ENCODE measurements around the gene FOXK2. TPM values are rescaled to one million over a fixed set of nuclear protein-coding genes. Genes with fewer than 3 reads are reported as not detected.
A peak's percentile ranks its signal among the peaks of the same experiment; 100 is the strongest.

Gene FOXK2
- total RNA-seq, 4 donors from 2014 or later = 27.0 to 51.6 (median 45.3) TPM

DNA sequence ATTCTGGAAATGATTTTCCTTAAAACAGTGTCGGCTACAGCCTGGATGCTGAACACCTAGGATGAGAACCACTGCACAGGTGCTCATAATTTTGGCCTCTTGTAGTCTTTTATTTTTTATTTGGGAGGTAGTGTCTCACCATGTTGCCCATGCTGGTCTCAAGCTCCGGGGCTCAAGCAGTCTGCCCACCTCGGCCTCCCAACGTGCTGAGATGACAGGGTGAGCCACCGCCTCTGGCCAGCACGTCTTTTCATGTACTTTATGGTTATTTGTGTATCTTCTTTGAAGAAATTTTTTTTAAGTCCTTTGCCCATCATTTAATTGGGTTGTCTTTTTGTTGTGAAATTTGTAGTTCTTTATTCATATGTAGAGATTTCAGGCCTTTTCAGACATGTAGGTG is 70.7 kb downstream of the FOXK2 start:
- DNase-seq (ENCODE audit: extremely low spot score) = no peak
- intact Hi-C loops (cut with DNase I) = loop anchor here (5.0 kb wide), 1 partner anchor 57 kb away; the partner anchor contains the start of gene WDR45B
- Histone ChIP-seq H3K36me3 (peaks cover 10 to 35% (median 30%) of the 10 kb centered on the region in 4 donors), H3K27me3 (no peaks in the 10 kb centered on the region), H3K4me3 (no peak overlapping the region), H3K9me3 (no peaks in the 10 kb centered on the region), H3K4me1 (peaks cover 36 to 52% (median 45%) of the 10 kb centered on the region in 4 donors), H3K27ac (replicated peaks in 1 of 4) (peak overlapping the region; percentile 13 to 57 (median 31))
- TF ChIP-seq POLR2A (IDR thresholded peaks at IDR 0.05; ENCODE audit: low read depth) = no peak
- TF ChIP-seq, protein P1, sequence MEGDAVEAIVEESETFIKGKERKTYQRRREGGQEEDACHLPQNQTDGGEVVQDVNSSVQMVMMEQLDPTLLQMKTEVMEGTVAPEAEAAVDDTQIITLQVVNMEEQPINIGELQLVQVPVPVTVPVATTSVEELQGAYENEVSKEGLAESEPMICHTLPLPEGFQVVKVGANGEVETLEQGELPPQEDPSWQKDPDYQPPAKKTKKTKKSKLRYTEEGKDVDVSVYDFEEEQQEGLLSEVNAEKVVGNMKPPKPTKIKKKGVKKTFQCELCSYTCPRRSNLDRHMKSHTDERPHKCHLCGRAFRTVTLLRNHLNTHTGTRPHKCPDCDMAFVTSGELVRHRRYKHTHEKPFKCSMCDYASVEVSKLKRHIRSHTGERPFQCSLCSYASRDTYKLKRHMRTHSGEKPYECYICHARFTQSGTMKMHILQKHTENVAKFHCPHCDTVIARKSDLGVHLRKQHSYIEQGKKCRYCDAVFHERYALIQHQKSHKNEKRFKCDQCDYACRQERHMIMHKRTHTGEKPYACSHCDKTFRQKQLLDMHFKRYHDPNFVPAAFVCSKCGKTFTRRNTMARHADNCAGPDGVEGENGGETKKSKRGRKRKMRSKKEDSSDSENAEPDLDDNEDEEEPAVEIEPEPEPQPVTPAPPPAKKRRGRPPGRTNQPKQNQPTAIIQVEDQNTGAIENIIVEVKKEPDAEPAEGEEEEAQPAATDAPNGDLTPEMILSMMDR (IDR thresholded peaks at IDR 0.05) = no peak
- TF ChIP-seq EP300 (IDR thresholded peaks at IDR 0.05) = no peak
- WGBS = 85% methylated on average over 6 of the region's 6 CpGs

DNA sequence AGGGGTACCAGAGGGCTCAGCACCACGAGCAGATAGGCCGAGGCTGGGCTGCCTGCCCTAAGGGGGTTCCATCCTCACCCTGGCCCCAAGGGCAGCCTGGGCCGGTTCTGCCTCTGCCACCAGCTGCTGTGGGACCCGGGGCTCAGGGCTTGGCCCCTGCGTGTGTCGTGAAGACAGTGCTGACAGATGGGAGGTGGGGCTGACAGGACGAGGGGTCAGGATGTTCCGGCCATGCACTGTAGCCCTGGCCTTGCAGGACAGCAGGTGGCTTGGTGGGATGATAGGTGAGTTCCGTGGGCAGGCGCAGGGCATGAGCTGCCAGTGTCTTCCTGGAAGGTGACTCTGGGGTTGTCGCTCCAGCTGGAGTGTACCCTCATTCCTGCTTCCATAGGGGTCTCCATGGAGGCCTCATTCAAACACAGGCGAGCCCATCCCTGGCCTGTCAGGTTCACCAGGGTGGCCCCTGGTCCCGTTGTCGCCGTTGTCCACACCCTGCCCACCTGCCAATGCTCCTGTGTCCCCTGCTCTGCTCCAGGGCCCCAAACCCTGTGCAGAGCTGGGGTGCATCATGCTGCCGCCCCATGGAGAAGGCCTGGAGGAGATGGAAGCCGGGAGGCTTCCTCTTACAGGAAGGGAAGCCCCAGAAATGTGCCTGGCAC is 71.5 kb downstream of the FOXK2 start:
- no peak for TF ChIP-seq EP300 (IDR thresholded peaks at IDR 0.05)
- TF ChIP-seq, protein P1 (IDR thresholded peaks at IDR 0.05) = no peak
- no peak for TF ChIP-seq POLR2AphosphoS5 (IDR thresholded peaks at IDR 0.05)
- TF ChIP-seq POLR2A (IDR thresholded peaks at IDR 0.05; ENCODE audit: low read depth) = no peak
- peaks cover 36 to 54% (median 45%) of the 10 kb centered on the region in 4 donors for H3K4me1 ChIP-seq
- DNase-seq (ENCODE audit: extremely low spot score) = no peak

GRCh38 chr17:82592289-82592766 is 72.8 kb downstream of the FOXK2 start:
- H3K9me3 ChIP-seq = no peaks in the 10 kb centered on the region
- peak overlapping the region; percentile 87 to 96 (median 89) for H3K27ac ChIP-seq (replicated peaks in 1 of 4)
- peak overlapping the region; percentile 55 to 80 (median 64) for H3K4me3 ChIP-seq
- H3K4me1 ChIP-seq = peaks cover 36 to 54% (median 45%) of the 10 kb centered on the region in 4 donors
- DNase-seq (ENCODE audit: extremely low spot score) = no peak
- H3K36me3 ChIP-seq = peaks cover 10 to 39% (median 35%) of the 10 kb centered on the region in 4 donors
- TF ChIP-seq POLR2A (IDR thresholded peaks at IDR 0.05; ENCODE audit: low read depth) (no peak), EP300 (IDR thresholded peaks at IDR 0.05) (no peak), POLR2AphosphoS5 (IDR thresholded peaks at IDR 0.05) (no peak)
- TF ChIP-seq, protein P1 (IDR thresholded peaks at IDR 0.05) = no peak
- WGBS = 52% methylated on average over 9 of the region's 9 CpGs
- H3K27me3 ChIP-seq = no peaks in the 10 kb centered on the region
- intact Hi-C loops (cut with DNase I) = loop anchor here (5.0 kb wide), 1 partner anchor 55 kb away; the partner anchor contains the start of gene WDR45B

More for the DNA sequence above, 71.5 kb downstream of the FOXK2 start:
- H3K9me3 ChIP-seq = no peaks in the 10 kb centered on the region
- H3K27me3 ChIP-seq = no peaks in the 10 kb centered on the region
- 60% methylated on average over 8 of the region's 17 CpGs for WGBS
- intact Hi-C loops (cut with DNase I) = loop anchor here (5.0 kb wide), 1 partner anchor 56 kb away; the partner anchor contains the start of gene WDR45B
- no peak overlapping the region for H3K4me3 ChIP-seq
- peaks cover 13 to 37% (median 30%) of the 10 kb centered on the region in 4 donors for H3K36me3 ChIP-seq
- H3K27ac ChIP-seq (replicated peaks in 1 of 4) = peak overlapping the region; percentile 87 to 96 (median 89)

DNA sequence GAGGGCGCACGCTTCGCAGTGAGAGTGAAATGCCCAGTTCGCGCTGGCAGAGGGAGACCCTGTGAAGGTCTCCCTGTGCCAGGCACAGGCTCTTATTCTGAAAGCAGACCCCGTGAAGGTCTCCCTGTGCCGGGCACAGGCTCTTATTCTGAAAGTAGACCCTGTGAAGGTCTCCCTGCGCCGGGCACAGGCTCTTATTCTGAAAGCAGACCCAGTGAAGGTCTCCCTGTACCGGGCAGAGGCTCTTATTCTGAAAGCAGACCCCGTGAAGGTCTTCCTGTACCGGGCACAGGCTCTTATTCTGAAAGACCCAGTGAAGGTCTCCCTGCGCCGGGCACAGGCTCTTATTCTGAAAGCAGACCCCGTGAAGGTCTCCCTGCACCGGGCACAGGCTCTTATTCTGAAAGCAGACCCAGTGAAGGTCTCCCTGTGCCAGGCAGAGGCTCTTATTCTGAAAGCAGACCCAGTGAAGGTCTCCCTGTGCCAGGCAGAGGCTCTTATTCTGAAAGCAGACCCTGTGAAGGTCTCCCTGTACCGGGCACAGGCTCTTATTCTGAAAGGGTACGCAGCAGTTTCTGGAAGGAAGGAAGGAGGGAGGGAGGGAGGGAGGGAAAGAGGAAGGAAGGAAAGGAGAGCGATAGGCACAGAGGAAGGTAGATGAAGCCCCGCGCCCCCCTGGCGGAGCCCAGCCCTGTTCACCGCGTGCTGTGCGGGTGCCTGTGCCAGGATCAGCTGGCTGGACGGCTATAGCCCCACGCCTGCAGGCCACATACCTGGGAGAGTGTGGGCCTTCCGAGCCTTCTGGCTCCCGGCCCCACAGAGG is 73.4 kb downstream of the FOXK2 start:
- WGBS = 12% methylated on average over 27 of the region's 29 CpGs
- intact Hi-C loops (cut with DNase I) = loop anchor here (5.0 kb wide), 1 partner anchor 54 kb away; the partner anchor contains the start of gene WDR45B
- peak overlapping the region; percentile 87 to 96 (median 89) for H3K27ac ChIP-seq (replicated peaks in 1 of 4)
- H3K36me3 ChIP-seq = peaks cover 9 to 39% (median 31%) of the 10 kb centered on the region in 4 donors
- DNase-seq (ENCODE audit: extremely low spot score) = no peak
- no peaks in the 10 kb centered on the region for H3K9me3 ChIP-seq
- H3K27me3 ChIP-seq = no peaks in the 10 kb centered on the region
- H3K4me1 ChIP-seq = peaks cover 36 to 54% (median 45%) of the 10 kb centered on the region in 4 donors
- H3K4me3 ChIP-seq = peak overlapping the region; percentile 55 to 80 (median 64)
- no peak for TF ChIP-seq EP300 (IDR thresholded peaks at IDR 0.05)
- peak in 1 of 2 donors; percentile 33 for TF ChIP-seq POLR2AphosphoS5 (IDR thresholded peaks at IDR 0.05)

Data from esophagus muscularis mucosa (tissue), 4 donors.